ENCODE results near the gene SLC38A9.
"Not testable (repeated sequence)": the region's sequence is repeated elsewhere in the genome, so short reads cannot be mapped to it uniquely, and the experiment has no call there.

The SLC38A9 gene

DNA sequence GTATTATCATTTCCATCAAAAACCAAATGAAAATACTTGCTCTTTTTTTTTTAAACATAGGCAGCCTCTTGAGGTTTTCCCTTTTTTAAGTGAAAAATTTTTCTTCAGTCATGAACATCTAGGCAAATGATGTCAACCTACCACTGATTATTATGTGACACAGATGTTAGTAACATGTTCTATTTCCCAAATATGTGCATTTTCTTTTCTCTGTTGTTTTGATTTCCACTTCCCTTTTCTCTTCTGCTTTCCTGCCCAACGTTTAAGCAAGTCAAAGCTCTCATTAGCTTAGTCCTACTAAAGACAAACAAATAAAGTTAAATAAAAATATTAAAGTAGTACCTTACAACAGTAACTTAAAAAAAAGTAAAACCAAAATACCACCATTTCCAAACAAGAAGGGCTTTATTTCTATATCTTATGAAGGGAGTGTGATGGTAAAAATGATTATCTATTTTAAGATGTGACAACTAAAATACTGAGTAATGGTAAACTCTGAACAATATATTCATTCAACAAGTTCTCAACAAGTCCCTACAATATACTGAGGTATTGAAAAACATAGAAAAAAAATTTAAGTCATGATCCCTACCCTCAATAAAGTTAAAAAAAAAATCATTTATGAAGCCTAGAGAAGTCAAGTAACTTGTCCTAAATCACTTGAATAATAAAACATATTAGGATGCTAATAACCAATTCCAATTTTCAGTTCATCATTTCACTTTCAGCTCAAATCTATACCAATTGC lies 9.4 kb downstream of the SLC38A9 start:
- no peak for DNase-seq (ENCODE audit: low read depth)

DNA sequence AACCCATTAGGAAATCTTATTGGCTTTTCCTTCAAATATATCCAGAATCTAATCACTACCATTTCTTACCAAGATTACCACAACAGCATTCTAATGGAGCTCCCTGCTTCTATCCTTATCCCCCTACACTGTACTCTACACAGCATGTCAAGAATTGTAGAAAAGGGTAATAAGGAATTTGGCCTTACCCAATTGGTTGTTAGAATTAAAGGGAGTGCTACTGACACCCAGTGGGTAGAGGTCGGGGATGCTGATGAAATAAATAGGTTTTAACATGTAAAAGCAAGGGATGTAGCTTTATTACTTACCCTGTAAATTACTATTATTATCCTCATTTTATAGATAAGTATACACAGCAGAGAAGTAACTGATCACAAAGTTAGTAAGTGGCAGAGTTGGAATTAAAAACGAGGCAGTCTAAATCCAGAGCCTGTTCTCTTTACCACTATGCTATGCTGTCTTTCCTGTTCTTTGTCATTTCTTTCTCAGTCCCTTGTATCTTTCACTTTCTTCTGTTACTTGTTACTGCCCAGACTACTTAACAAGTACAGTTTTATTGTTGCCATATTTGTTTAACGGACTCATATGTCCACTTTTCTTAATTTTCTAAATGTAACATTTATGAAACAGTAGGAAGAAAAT lies 10.5 kb downstream of the SLC38A9 start:
- DNase-seq (ENCODE audit: low read depth) = no peak

DNA sequence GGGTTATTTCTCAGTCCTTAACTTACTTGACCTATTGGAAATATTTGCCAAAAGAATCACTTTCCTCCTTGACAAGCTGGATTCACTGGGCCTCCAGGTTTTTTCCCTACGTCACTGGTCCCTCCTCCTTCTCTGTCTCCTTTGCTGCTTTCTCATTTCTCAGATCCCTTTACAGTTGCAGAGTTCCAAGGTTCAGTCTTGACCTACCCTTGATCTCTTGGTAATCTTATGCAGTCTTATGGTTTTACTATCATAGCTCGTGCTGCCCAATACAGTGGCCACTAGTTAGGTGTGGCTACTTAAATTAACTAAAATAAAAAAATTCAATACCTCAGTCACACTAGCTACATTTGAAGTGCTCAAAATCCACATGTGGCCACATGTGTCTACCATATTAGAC lies 11.4 kb downstream of the SLC38A9 start:
- DNase-seq (ENCODE audit: low read depth) = no peak

DNA sequence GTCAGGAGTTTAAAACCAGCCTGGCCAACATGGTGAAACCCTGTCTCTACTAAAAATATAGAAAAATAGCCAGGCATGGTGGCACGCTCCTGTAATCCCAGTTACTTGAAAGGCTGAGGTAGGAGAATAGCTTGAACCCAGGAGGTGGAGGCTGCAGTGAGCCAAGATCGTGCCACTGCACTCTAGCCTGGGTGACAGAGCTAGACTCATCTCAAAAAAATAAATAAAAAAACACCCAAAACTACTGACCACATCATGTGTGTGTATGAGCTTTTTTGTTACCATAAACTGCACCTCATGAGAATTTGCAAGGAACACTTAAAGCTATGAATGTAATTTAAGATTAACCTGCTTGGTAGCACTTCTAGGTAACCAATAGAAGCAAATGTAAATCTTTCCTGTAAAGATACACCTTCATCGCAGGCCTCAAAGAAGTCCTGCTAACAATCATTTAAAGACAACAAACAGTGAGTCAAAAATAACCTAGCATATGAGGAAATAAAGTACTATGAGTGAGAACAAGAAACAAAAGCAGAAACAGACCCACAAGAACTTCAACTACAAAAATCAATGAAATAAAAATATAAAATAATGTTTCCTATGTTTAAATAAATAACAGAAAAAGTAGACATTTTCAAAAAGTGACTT lies 13.0 kb downstream of the SLC38A9 start:
- no peak for DNase-seq (ENCODE audit: low read depth)

DNA sequence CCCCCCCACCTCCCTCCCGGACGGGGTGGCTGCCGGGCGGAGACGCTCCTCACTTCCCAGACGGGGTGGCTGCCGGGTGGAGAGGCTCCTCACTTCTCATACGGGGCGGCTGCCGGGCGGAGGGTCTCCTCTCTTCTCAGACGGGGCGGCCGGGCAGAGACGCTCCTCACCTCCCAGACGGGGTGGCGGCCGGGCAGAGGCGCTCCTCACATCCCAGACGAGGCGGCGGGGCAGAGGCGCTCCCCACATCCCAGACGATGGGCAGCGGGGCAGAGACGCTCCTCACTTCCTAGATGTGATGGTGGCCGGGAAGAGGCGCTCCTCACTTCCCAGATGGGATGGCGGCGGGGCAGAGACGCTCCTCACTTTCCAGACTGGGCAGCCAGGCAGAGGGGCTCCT lies 15.4 kb downstream of the SLC38A9 start:
- not testable (repeated sequence) for DNase-seq (ENCODE audit: low read depth)

DNA sequence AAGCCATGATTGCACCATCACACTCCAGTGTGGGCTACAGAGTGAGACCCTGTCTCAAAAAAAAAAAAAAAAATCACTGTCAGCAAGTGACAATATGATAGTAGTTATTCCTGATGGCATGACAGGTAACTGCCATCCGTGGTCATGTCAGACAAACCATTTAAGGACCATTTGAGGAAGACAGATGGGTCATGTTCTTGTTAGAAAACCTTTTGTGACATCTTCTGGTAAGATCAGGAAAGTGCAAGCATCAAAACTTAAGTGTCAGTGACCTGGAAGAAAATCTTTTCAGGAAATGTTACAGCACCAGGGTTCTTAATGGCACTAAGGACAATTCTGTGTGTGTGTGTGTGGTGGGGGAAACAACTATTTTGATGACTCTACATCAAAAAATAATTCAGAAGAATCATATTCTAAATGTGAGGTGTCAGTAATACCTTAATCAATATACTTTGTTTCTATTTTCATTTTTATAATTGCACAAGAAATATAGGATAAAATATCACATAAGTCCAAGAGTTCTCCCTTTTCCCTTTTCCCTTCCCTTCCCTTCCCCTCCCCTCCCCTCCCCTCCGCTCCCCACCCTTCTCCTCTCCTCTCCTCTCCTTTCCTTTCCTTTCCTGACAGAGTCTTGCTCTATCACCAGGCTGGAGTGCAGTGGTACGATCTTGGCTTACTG lies 17.8 kb downstream of the SLC38A9 start:
- no peak for DNase-seq (ENCODE audit: low read depth)

DNA sequence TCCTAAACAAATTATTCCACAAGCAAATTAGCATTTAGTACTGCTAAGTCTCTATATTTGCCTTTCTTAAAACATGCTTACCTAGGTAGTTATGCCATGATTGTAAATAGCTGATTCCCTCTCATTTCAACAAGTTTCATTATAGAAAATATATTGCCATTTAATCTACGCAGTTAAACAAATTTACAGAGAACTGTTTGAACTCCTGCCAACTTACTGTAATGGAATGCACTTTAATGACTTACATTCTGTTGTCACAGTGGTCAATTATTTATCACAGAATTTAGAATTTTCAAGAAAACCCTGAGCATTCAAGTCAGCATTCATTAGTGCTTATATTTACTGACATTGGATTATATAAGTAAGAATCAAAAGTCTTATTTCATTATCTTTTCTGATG lies 19.6 kb downstream of the SLC38A9 start:
- DNase-seq (ENCODE audit: low read depth) = no peak

DNA sequence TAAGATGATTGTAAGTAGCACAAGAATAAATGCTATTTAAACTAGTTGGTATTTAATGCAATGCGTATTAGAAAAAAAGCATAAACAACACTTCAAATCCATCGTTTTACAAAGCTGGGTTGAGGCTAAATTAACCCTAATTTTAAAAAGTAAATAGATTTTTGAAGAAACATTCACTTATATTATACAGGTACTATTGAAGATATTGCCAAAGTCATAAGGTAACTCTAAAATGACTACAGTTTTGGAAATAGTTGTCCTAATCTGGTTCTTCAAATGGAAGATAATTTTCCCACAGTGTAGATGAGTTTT lies 20.1 kb downstream of the SLC38A9 start:
- DNase-seq (ENCODE audit: low read depth) = no peak

DNA sequence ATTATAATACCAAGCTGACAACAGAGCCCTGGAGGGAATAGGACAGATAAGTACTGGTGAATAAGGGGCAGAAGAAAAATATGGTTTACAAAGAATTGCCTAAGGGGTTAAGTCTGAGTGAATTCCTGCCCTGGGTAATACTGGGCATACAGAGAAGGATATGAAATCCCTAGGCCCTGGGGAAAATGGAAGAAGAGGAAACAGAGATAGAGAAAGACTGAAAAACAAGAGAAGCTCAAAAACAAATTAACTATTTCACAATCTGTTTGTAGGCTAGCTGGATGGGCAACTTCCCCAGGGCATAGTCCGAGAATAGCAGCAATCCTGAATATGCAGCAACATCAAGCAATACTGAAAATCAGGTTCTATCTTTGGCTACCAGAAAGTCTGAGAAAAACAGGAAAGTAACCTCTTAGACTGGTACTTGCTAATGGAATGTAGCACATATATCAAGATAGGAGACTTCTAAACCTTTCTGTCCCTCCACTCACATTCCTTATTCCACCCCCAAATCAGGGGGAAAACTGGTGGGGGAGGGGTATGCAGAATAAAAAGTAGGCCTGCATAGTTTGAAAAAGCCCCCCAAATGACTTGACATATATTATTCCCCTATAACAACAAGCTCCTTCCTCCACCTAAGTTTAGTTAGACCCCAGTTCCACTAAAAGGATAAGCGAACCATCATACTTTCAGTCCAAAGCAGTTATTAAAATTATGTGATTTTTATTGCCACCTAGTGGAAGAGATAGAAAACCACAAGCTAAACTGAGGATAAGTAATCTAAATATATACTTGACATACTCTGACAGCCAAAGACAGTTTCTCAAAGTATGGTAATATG lies 20.6 kb downstream of the SLC38A9 start:
- DNase-seq (ENCODE audit: low read depth) = no peak

DNA sequence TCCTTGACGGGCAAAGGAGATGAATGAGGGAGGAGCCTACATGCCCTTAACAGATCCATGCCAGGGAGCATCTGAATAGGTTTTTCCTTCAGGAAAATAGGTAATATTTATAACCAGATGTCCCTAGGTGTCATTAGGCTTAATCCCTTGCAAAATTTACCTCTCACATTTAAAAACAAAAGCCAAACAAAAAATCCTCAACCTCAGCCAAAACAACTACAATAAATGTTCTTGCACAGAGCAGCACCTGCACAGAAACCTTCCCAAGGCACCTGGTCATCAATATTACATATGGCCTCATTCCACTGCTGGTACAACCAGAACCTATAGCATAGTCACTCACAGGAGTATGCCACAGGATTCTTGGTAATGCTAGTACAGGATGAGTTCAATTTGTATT lies 30.1 kb downstream of the SLC38A9 start:
- no peak for DNase-seq (ENCODE audit: low read depth)

DNA sequence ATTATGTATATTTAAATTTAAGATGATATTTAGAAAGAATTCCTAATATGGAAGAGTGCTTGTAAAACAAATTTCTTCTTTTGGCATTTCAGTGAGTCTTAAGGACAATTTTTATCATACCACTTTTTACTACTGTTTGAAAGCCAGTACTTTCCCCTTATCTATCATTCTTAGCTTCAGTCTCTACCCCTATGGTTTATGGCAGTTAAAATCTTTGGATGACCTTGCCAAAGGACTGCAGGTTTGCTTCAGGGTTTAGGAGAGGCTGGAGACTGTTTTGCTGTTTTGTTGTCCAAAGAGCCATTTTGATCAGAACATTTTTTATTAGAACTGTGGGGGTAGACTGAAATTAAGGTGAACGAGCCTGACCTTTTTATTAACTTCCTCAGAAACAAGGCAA lies 30.8 kb downstream of the SLC38A9 start:
- DNase-seq (ENCODE audit: low read depth) = no peak

DNA sequence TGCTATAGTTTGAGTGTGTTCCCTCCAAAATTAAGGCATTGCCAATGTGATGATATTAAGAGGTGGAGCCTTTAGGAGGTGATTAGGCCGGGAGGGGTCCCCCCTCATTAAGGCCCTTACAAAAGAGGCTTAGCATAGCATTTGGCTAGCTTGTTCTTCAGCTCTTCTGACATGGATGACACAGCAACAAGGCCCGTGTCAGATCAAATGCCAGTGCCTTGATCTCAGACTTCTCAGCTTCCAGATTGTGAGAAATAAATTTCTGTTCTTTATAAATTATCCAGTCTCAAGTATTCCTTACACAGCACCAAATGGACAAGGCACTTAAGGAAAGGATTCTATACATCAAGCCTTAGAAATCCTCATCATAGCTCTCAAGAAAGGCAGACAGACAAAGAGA lies 31.8 kb downstream of the SLC38A9 start:
- no peak for DNase-seq (ENCODE audit: low read depth)

DNA sequence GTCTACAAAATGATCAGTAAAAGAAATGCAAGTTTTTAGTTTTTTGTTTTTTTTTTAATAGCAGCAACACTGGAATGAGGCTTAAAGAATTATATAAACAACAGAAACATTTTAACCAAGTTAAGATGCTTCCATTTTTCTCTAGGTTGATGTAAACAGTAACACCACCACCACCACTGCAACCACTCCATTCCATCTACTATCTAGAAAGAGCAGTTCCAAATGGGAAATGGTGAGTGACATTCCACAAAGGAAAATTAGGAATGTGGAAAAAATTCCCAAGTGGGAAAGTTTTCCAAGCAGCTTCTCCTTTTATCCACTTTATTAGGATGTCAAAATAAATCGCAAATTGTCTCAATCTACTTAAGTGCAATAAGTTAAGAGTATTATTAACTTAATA lies 32.6 kb downstream of the SLC38A9 start:
- no peak for DNase-seq (ENCODE audit: low read depth)

DNA sequence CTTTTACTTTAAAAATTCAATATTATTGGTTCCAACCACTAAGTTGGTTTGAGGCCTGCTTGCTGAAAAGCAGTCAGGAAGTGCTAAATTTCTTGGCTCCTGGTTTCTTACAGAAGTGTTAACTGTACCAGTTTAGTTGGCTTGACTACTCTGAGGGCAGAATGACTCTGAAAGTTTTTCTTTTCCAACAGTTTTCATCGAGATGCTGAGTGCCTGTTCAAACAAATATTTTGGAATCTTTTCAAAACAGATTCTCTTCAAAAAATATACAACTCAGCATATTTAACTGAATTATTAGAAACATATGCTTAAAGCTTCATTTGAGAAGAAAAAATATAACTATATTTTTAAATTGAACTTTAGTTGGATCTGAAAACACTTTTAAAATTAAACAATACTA lies 37.0 kb downstream of the SLC38A9 start:
- no peak for DNase-seq (ENCODE audit: low read depth)

DNA sequence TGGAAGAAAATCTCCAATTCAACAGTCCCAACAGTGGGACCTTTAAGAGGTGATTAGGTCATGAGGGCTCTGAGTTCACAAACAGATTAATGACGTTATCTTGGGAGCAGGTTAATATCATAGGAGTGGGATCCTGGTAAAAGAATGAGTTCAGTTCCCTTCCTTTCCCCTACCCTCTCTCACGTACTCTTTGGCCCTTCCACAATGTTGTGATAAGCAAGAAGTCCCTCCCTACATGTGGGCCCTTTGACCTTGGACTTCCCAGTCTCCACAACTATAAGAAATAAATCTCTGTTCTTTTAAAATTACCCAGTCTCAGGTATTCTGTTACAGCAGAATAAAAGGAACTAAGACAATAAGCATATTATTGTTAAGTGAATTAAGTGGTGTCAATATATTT lies 37.8 kb downstream of the SLC38A9 start:
- no peak for DNase-seq (ENCODE audit: low read depth)

DNA sequence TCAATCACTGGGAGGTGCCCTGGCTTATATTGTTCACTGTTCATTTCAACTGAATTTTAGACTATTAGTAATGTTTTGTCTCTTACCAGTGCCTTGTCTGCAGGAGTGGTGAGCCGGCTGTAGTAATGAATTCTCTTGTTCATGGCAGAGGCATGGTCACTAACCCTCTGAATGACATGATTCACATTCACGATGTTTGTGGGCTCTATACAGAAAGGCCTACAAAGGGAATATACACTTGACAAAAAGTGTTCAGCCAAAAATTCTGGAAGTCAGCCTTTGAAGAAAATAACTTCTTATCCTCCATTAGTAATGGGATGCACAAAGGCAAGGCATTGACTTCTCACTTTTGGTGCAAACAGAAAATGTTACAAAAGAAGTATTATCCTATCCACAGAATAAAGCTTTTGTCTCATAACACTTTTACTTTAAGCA lies 39.6 kb downstream of the SLC38A9 start:
- no peak for DNase-seq (ENCODE audit: low read depth)

DNA sequence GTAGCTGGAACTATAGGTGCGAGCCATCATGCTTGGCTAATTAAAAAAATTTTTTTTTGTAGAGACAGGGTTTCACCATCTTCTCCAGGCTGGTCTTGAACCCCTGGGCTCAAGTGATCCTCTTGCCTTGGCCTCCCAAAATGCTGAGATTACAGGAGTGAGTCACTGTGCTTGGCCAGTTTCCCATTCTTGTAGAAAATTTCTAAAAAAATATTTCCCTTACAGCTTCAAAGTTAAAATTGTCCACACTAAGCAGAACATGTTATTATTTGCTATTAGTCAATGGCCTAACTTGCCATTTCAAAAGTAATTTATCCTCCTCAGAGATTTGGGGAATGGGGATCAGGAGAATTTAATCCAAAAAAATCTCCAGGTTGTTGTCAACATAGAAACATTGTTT lies 40.1 kb downstream of the SLC38A9 start:
- DNase-seq (ENCODE audit: low read depth) = no peak

DNA sequence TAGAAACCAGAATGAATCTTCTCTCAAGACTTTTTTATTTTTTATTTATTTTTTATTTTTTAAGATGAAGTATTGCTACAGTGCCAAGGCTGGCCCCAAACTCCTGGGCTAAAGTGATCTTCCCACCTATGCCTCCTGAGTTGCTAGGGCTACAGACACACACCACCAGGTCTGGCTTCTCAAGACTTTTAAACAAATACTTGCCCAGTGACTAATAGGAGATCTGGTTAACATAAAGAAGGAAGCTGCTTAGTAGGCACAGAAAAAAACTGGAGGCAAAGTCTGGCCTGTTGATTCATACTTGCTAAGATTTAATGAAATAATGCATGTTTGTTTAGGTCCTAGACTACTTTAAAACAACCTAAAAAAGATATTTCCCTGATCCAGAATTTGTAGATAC lies 43.8 kb downstream of the SLC38A9 start:
- no peak for DNase-seq (ENCODE audit: low read depth)

DNA sequence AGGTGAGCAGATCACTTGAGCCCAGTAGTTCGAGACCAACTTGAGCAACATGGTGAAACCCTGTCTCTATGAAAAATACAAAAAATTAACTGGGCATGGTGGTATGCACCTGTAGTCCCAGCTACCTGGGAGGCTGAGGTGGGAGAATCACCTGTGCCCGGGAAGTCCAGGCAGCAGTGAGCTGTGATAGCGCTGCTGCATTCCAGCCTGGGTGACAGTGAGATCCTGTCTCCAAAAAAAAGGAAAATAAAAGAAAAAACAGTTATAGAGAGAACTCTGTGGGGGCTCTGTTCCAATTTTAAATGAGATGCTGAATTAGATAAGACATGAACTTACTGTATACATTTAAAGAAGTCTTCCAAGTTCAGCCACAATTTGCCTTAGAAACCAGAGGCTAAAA lies 44.2 kb downstream of the SLC38A9 start:
- no peak for DNase-seq (ENCODE audit: low read depth)

DNA sequence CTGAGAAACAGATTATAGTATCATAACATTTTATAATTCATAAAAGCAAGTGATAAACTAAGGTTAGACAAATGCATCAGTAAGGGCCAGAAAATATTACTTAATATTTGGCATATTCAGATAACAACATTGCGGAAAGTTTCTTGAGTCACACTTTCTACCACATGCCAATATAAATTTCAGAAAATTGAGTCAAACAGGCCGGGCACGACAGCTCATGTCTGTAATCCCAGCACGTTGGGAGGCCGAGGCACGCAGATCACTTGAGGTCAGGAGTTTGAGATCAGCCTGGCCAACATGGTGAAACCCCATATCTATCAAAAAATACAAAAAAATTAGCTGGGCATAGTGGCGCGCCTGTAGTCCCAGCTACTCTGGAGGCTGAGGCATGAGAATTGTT lies 47.1 kb downstream of the SLC38A9 start:
- no peak for DNase-seq (ENCODE audit: low read depth)

DNA sequence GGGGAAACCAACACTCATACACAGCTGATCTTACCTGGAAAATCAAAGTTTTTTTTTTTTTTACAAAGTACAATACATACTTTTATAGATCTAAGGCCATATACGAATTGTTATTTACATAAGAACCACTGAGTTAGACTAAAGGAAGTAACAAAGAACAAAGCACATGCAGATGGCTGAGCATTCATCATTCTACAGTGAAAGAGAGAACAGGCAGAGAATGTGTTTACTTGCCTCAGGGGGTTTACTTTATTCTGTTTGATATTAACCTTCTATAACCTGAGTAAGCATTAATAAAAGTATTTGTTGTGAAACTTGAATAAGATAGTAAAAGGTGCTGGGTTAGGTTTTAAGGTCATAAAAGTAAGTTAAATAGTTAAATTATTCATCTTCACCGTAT lies 54.7 kb downstream of the SLC38A9 start:
- DNase-seq (ENCODE audit: low read depth) = no peak

DNA sequence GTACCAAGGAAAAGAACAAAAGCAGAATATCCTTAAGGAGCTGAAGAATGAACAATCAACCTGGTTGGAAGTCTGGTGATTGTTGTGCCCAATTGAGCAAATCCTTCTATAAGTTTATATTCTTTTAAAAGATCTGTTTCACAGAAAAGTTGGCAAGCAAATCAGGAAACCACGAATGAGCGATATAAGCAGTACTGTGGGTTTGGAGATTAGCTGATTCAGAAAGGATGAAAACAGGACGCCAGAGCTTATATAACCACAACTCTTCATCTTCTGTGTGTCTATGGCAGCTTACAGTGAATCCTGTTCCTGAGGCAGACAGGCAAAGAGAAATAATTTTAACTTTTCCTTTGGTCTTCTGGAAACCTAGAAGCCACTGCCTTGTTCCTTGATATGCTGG lies 61.7 kb downstream of the SLC38A9 start:
- no peak for DNase-seq (ENCODE audit: low read depth)

Measured in activated T-helper 1 cell treated with Interleukin-2 at 50 U/mL for 16 hours (primary cell).